GM19372 (cell line): Measurements from ENCODE around the gene IFIT3.
"Not testable (repeated sequence)": the region's sequence is repeated elsewhere in the genome, so short reads cannot be mapped to it uniquely, and the experiment has no call there.

Source experiments
- ATAC-seq: cut with Tn5 transposase; IDR thresholded peaks from one replicate; pipeline ENCODE4 v1.9.1; 2021; ENCODE audit warnings: mild to moderate bottlenecking, low read depth, moderate library complexity; ENCODE audit not compliant: unreplicated experiment

Gene IFIT3

GRCh38 chr10:89327803-89328441, at the start of gene IFIT3:
Gene IFIT3 (plus strand): TSS chr10:89327997. CDS start chr10:89328074, 77 bp downstream.
- ATAC-seq: no peak

GRCh38 chr10:89278034-89278535, 49.7 kb upstream of the IFIT3 start:
- no peak for ATAC-seq

GRCh38 chr10:89278900-89279392, 48.9 kb upstream of the IFIT3 start:
- no peak for ATAC-seq

GRCh38 chr10:89279421-89279869, 48.4 kb upstream of the IFIT3 start:
- ATAC-seq: no peak

GRCh38 chr10:89280508-89280907, 47.3 kb upstream of the IFIT3 start:
- ATAC-seq: no peak

GRCh38 chr10:89281606-89282395, 46.0 kb upstream of the IFIT3 start:
- ATAC-seq: no peak

- no peak for ATAC-seq
Measured at GRCh38 chr10:89283025-89283935, 44.5 kb upstream of the IFIT3 start.

- no peak for ATAC-seq
Measured at GRCh38 chr10:89283936-89284475, 43.8 kb upstream of the IFIT3 start.

- ATAC-seq: not testable (repeated sequence)
Measured at GRCh38 chr10:89284711-89285110, 43.1 kb upstream of the IFIT3 start.

- ATAC-seq: not testable (repeated sequence)
Measured at GRCh38 chr10:89285303-89285702, 42.5 kb upstream of the IFIT3 start.

- no peak for ATAC-seq
Measured at GRCh38 chr10:89294721-89295239, 33.0 kb upstream of the IFIT3 start.

GRCh38 chr10:89295597-89295996, 32.2 kb upstream of the IFIT3 start:
- ATAC-seq: no peak

GRCh38 chr10:89296220-89296648, 31.6 kb upstream of the IFIT3 start:
- ATAC-seq: no peak

- no peak for ATAC-seq
Measured at GRCh38 chr10:89297356-89297755, 30.4 kb upstream of the IFIT3 start.

- ATAC-seq: no peak
Measured at GRCh38 chr10:89297791-89298190, 30.0 kb upstream of the IFIT3 start.

- ATAC-seq: no peak
Measured at GRCh38 chr10:89299031-89299430, 28.8 kb upstream of the IFIT3 start.

- ATAC-seq: no peak
Measured at GRCh38 chr10:89301232-89301631, 26.6 kb upstream of the IFIT3 start.

GRCh38 chr10:89301721-89302445, 25.9 kb upstream of the IFIT3 start, which contains the start of gene IFIT2:
Gene IFIT2 (plus strand): TSS chr10:89302046. CDS start chr10:89302124, 78 bp downstream.
- peak; percentile 74 for ATAC-seq

GRCh38 chr10:89302625-89303024, 25.2 kb upstream of the IFIT3 start:
- no peak for ATAC-seq
